Lower leg skin (tissue), 3 donors: ENCODE measurements around the gene BIN1.

Experiments
- CTCF ChIP-seq, 3 donors: fragments of 450-650 bp; IDR thresholded peaks; one replicate each; pipeline ENCODE4 v1.5.1; 2016; ENCODE audit warnings: antibody characterized with exemption in 3 of 3, mild to moderate bottlenecking in 3 of 3, moderate library complexity in 2 of 3
- POLR2A ChIP-seq, 2 donors: fragments of 450-650 bp; IDR thresholded peaks; one replicate each; pipeline ENCODE4 v1.6.1; 2016 to 2017; ENCODE audit warnings: antibody characterized with exemption in 2 of 2, mild to moderate bottlenecking in 1 of 2, moderate library complexity in 1 of 2

DNA sequence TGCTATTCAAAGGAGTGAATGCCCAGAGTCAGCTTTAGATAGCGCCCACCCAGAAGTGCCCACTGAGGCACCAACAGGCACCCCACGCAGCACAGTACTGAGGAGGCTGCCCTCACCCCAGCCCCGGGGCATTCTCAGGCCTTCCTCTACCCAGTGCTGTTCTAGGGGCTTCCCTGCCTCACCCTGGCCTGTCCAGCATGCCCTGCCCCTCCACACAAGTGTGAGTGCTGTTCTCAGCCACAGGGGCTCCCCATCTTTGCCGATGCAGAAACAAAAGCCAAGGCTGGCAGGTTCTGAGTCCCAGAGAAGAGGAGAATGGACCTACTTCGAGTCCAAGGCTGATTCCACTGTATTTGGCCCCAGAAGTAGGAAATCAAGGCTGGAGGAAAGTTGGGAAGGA lies 15.8 kb downstream of the BIN1 start:
- TF ChIP-seq POLR2A (IDR thresholded peaks at IDR 0.05) (no peak), CTCF (IDR thresholded peaks at IDR 0.05) (no peak)
